GM15510 (cell line): ENCODE data around the gene SNCG.

ENCODE experiments used
- POLR2A ChIP-seq: IDR thresholded peaks from 3 replicates; pipeline ENCODE4 v1.6.1; 2011; ENCODE audit warnings: borderline replicate concordance; ENCODE audit not compliant: insufficient read length; ENCODE audit errors: extremely low read depth

SNCG gene

DNA sequence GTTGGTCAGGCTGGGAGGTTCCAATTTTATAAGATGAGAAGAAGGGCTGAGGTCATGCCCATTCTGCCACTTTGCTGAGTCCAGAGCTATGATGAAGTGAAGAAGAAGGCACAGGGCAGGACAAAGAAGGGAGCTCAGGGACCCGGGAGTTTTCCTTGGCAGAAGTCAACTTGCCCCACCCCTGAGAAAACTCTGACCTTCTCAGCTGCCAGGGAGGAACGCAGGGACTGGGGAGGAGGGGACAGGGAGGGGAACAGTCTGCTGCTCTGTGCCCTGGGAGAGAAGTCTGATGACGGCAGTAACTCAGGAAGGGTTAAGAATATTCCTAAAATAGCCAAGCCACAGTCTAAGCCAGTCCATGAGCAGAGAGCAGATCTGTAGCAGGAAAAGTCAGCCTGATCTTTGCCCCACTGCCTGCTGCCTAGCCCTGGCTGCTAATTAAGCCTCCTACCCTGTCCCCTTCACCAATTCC is 21.6 kb downstream of the SNCG start:
- TF ChIP-seq POLR2A, result no peak

DNA sequence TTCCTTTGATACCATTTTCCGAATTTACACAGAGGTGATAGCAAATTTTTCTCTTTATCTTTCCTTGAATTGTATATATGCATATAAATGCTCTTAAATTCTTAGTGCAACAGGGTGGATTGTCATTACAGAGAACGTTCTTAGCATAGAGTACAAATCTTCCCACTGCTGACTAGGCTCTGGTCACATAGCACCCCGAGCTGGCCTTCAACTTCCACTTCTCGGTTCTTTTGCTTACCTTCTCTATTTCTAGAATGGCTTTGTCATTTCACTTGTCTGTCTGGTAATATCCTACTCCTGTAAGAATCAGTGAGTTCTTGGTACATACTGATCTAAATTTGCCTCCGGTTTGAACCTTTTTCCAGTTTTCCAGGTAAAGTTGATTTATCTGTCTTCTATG is 23.3 kb downstream of the SNCG start:
- TF ChIP-seq POLR2A, result no peak

DNA sequence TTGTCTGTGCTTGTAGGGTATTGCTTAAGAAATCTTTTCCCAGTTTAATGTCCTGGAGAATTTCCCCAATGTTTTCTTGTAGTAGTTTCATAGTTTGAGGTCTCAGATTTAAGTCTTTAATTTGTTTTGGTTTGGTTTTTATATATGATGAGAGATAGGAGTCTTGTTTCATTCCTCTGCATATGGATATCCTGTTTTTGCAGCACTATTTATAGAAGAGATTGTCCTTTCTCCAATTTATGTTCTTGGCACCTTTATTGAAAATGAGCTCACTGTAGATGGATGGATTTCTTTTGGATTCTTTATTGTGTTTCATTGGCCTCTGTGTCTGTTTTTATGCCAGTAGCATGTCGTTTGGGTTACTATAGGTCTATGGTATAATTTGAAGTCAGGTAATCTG is 30.1 kb downstream of the SNCG start:
- TF ChIP-seq POLR2A, result no peak

DNA sequence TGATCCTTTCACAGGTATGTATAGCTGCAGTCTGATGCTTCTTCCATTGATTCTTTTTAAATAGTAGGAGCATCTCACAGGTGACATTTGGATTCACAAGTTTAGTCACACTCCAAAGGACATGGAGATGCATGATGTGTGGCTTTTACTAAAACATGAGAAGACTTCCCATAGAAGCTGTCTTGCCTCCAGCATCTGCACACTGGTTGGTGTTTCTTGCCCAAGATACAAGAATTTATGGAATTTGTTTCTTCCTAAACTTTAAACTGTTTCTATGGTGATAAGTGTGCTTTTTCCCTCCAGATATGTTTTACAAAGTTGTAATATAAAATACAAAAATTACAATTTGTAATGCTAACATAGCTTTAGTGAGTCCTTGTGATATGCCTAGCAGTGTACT is 34.1 kb downstream of the SNCG start:
- TF ChIP-seq POLR2A, result no peak

DNA sequence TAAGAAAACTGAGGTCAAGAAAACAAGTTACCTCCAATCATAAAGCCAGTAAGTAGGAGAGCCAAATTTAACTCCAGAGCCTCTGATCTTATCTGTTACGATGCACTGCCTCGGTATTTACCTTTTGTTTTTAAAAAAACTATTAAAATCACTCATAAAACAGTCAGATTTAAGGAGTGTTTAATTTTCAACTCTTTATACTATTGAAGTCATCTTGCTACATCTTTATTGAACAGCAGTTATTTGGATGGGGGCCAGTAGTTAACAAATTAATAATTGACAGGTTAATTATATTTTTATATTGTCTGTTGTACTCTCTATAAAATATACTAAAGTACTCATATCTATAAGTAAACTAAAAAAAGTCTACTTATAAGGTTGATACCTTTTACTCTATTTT is 34.5 kb downstream of the SNCG start:
- no peak for TF ChIP-seq POLR2A

DNA sequence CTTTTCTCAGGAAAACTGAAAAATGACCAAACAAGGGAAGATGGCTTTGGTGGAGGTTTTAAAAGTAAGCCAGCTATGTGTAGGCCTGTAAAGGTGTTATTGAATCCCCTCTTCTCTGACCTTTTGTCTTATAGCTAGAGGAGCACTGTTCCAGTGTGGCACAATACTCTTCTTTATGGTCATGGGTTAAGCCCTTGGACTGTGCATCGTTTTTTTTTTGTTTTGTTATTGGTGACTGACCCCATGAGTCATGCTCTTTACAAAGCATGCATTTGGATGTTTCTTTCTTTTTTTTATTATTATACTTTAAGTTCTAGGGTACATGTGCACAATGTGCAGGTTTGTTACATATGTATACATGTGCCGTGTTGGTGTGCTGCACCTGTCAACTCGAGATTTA is 42.1 kb downstream of the SNCG start:
- TF ChIP-seq POLR2A, result no peak
